Right hindlimb (tissue), 1 donor: Measurements from ENCODE around the gene SBF1.

Experiments
- DNase-seq: peaks from one replicate; pipeline ENCODE4 v3.0.0-alpha.2; 2018

The SBF1 gene

DNA sequence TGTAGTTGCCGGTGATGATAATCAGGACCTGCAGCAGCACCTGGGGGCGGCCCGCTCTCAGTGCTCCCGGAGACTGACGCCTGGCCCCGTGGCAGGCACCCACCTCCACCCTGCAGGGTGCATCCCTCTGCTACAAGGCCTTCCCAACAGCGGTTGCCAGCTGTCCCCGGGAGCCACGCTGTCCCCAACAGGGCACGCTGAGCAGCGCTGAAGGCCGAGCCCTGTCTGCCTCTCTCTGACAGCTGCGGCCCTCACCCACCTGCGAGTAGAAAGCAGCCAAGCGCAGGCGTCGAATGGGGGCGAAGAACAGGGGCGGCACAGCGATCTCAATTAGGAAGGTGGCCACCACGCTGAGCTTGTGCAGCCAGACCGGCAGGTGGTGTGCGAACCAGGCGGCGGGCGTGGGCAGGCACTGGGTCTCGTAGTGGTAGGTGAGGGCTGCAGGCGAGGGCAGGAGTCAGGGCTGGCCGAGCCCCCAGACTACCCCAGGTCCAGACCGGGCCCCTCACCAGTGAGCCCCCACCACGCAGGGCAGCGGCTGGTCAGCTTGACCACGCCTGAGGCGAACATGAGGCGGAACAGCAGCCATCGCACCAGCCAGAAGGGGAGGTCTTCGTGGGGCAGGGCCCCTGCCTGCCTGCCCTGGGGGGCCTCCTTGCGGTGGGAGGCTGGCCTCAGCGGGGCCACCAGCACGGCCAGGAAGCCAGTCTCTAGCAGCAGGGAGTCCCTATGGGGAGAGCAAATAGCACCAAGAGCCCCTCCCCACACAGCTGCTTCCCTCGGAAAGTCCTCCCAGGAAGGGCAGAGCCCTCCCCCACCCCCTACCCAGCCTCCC, 31.2 kb upstream of the SBF1 start:
- DNase-seq, result no peak

DNA sequence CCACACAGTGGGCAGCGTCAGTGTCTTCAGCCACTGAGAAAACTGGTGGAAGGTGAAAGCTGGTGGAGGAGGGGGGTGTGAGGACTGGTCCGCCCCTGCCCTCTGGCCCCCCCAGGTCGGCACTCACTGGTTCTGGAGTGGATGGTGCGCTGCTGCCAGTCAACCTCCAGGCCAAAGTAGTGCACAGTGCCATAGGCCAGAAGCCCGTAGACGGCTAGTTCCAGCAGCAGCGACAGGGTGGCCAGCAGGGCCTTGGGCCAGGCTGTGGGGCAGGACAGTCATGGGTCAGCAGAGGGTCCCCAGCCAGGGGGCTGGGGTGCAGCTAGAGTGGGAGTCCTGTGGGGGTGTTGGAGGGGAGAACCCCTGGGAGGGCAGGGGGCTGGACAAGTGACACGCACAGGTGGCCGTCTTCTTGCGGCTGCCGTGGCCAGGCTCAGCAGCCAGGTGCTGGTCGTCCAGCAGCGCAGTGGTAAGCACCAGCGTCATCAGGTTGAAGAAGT, 30.5 kb upstream of the SBF1 start:
- no peak for DNase-seq

DNA sequence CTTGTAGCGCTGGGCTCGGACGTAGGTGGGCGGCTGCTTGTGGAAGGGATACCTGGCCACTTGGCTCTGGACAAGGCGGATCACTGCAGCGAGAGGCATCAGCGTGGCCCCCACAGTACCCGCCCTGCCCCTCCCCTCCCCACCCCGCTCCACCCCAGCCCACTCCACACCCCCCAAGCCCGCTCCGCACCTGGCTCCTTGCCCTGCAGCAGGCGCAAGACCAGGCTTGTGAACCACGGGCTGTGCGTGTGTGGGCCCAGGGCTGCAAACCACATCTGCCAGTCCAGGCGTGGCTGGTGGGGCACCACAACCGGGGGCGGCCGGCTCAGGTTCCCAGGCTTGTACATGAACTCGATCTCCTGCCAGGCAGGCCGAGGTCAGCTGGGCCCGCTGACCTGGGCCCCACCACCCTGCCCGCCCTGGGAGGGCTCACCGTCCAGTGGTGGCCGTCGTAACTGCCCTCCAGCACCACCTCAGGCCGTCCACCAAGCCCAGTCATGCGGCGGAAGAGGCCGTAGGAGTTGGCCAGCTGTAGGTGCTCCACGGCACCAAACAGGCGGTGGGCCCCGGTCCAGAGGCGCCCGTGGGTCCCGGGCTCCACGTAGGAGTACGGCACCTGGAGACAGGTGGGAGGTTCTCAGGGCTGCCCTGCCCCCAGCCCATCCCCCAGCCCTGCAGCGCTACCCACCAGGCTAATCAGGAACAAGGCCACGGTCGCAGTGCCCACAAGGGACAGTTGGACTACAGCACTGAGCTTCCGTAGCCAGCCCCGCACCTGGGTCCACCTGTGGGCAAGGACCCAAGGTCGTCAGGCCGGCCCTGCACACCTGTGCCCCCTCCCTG, 29.8 kb upstream of the SBF1 start:
- no peak for DNase-seq

GRCh38 chr22:50503475-50504145, 28.8 kb upstream of the SBF1 start:
- no peak for DNase-seq

DNA sequence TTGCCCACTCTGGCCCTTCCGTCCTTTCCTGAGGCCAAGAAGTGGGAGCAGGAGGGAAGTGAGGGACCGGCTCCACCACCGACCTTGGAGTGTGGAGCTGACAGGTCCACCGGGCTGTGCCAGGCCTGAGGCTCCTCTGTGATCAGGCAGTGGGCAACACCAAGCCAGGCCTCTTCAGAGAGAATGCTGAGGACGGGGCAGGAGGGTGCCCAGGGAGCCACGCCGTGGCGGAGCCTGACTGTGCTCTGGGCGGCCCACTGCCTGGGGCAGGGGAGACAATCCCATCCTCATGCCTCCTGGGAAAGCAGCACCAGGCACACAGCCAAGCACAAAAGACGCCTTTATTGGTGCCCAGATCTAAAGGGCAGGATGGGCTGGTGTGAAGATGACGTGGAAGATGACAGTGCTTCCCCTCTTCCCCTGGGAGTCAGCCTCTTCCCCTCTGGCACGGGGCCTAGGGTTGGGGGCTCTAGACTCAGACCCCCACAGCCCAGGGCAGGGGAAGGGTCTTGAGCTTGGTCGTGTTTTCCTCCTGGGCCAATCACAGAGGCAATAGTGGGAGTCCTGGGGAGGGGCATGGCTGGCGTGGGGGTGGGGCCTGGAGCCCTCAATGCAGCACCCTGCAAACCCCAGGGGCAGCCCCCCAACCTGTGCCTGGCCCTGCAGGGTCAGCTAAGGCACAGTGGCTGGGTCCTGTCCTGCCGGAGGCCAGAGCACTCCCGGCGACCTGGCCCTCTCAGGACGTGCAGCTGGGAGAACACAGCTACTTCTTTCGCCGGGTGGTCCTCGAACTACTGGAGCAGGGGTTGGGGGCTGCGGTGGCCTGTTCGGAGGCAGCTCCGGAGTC, 28.0 kb upstream of the SBF1 start:
- DNase-seq, result no peak

DNA sequence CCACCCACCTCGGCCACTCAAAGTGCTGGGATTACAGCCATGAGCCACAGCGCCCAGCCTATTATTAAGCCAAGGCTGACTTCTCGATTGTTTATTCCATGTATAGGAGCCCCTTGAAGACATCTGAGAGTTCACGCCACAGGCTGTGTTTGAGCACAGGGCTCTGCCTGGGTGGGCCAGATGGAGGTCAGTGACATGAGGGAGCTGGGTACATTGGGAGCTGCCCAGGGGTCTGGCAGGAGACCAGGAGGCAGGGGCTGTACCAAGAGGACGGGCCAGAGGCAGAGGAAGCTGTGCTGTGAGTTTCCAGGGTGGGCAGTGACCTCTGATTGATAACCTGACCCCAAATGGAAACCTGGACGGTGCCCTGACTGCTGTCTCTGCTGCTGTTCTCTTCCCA, 27.3 kb upstream of the SBF1 start:
- DNase-seq, result no peak

DNA sequence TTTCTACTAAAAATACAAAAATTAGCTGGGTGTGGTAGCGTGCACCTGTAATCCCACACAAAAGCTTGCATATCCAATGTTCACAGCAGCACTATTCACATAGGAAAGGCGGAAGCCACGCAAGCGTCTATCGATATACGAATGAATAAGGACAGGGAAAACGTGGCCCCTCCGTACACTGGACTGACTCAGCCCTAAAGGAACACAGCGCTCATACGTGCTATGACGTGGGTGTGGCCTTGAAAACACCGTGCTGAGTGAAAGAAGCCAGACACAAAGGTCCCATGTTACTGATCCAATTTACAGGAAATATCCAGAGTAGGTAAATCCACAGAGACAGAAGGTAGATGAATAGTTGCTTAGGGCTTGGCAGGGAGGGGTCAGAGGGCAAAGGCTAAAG, 25.6 kb upstream of the SBF1 start:
- DNase-seq, result no peak

DNA sequence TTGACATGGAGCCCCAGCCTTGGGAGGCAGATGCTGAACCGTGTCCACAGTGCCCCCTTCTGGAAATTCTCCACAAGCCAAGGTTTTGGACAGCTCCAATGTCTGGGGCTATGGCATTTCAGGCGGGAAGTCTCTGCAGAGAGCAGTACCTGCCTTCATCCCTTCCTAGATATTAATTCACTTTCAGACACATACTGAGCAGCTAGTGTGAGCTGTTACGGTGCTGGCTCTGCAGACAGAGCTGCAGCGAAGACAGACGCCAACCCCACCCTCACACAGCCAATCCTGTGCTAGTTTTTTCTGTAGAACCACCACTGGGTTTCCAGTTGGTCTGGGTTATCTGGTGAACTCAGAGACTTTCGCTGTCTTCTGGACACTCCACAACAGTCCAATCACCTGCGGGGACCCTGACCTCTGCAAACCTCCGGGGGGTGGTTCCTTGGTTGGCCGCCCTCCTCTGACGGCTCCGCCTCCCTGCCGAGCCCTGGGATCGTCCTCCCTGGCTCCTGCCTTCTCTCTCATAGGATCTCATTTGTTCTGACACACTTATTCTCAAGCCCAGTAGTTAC, 23.6 kb upstream of the SBF1 start:
- DNase-seq, result no peak

DNA sequence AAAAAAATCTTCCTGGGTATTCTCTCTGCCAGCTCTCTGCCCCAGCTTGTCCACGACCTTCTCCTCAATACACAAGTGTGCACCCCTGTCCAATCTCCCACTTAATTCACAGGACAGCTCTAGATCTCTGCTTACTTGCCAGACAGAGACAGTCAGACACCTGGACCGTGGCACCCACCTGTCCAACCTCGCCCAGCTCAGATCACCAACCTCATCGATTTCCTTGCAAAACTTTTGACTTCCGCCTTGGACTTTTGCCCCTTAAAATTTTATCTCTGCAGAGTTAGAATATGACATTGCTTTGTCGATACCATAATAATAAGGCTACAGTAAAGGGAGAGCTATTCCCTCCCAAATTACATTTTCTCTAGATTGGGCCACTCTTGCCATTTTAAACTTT, 22.3 kb upstream of the SBF1 start:
- no peak for DNase-seq

DNA sequence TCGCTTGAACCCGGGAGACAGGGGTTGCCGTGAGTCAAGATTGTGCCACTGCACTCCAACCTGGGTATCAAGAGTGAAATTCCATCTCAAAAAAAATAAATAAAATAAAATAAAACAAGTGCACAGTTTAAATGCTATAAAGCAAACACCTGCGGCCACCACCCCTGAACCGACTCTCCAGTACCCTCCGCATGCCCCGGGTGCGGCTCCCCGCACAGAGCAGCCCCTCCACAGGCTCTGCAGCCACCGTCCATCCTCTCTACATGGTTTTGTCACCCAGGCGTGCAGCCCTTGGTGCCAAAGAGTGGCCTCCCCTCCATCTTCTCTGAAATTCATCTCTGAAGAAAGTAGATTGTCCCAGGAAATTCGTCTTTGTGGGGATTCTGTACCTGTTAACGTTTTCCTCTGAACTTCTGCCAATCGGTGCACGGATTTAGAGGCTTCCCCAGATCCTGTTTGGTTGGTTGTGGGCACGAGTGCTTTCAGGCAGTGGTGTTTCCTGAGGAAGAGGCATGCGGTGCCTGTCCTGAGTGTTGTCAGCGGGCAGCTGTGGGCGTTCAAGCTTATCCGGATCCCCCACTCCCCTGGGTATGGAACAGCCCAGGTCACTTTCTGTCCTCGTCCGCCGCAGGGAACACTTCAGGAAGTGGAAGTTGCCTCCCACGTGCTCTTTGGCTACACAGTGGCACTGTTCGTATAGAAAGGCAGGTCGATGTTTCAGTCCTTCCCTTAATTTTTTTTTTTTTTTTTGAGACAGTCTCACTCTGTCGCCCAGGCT, 15.9 kb upstream of the SBF1 start:
- DNase-seq, result no peak

- DNase-seq, result no peak
Observed at GRCh38 chr22:50489363-50490243, 14.8 kb upstream of the SBF1 start.

GRCh38 chr22:50488886-50489285, 14.1 kb upstream of the SBF1 start:
- no peak for DNase-seq

DNA sequence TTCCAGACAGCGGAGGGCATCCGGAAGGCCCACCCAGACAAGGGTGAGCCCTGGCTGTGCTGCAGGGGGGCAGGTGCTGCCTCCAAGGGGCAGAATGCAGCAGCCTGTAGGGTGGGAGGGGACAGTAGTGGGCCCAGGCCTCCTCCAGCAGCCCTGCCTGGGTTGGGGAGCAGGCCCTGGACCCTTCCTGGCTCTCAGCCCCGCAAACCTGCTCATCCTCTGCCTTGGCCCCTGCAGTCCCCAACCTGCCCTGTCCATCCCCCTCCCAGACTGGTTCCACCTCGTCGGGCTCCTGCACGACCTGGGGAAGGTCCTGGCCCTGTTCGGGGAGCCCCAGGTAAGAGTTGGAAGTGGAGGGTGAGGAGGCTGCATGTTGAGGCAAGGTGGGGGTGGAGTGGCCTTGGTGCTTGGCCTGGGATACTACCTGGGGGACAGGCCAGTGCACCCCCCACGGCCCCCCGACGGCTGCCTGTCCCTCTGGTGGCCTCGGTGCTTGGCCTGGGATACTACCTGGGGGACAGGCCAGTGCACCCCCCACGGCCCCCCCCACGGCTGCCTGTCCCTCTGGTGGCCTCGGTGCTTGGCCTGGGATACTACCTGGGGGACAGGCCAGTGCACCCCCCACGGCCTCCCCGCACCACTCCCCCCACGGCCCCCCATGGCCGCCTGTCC, 13.3 kb upstream of the SBF1 start:
- no peak for DNase-seq

GRCh38 chr22:50487290-50488005, 12.6 kb upstream of the SBF1 start:
- no peak for DNase-seq

GRCh38 chr22:50486561-50487289, 11.9 kb upstream of the SBF1 start, which contains the start of gene MIOX:
Gene MIOX (plus strand): TSS chr22:50486859. CDS start chr22:50486898, 39 bp downstream.
- no peak for DNase-seq

DNA sequence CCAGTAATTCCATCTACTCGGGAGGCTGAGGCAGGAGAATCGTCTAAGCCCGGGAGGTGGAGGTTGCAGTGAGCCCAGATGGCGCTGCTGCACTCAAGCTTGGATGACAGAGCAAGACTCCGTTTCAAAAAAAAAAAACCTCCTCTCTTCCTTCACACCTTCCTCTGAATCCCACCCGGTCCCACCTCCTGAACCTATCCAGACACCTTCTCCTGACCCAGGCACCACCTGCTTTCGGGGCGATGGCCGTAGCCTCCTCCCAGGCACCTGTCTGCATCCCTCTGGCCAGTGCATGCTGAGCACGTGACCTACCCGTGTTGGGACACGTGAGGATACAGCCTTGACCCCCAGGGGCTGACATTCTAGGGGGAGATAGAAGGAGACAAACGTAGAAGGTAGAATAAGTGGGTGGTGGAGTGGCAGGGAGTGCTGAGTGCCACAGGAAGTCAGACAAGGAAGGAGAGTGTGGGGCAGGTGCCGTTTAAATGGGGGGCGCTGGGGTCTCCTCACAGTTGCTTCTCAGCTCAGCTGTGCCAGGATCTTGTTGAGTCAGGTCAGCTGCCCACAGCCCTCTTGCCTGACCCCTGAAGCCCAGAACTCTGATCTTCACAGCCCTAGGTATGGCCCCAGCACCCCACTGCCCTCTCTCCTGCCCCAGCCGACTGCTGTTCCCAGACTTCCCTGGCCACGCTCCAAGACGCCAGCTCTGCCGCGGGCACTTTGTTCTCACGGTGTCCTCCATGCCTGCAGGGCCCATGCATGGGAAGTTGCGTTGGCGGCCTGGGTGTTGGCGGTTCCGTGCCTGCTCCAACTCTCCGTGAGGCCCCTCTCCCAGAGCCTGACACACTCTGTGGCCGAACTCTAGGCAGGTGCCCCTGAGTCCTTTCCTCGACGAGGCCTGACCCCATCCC, 10.6 kb upstream of the SBF1 start:
- no peak for DNase-seq
